ENCODE measurements around the gene TP53. TPM values are rescaled to one million over a fixed set of nuclear protein-coding genes. Genes with fewer than 3 reads are reported as not detected.

TP53 gene
- total and polyA plus RNA-seq, 10 of the 15 experiments (the other 5 are each of a cell fraction or from before 2014, with no cell fraction given): 35.6 to 162 (median 75.9) TPM

DNA sequence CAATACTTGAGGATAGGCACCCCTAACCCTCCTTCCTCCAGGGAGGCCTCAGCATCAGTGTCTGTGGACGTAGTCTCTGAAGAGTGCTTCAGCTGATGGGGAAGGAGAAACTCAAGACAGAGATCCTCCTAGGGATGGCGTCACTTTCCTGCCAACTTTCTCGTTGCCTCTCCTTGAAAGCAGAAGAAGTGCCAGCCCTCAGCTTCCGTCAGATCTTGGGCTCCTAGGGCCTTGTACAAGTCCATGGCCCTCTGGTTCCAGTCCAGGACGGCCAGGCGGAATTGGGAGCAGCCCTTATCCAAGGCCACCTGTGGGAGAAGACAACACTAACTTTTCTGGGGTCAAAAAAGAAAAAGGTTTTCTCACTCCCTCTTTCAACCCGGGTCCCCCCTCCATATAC lies 61.0 kb downstream of the TP53 start:
- no peak overlapping the region for H3K27ac ChIP-seq (ENCODE audit: control insufficient read depth, insufficient read depth)
- peak overlapping the region; percentile 100; the same call in 1 of the 2 replicates for H3K4me3 ChIP-seq
- peaks cover 3% of the 10 kb centered on the region for H3K4me1 ChIP-seq (ENCODE audit: control insufficient read depth, insufficient read depth, low read length)
- H3K4me2 ChIP-seq (ENCODE audit: control insufficient read depth, insufficient read depth): peak overlapping the region; percentile 81
- no peaks in the 10 kb centered on the region for H3K36me3 ChIP-seq (ENCODE audit: control insufficient read depth in 2 of 2, insufficient read depth in 2 of 2, low read length in 1 of 2)
- ChIA-PET SMC1A (ENCODE audit: uncharacterized antibody, unreplicated experiment) (interaction anchor here (1.7 to 2.3 kb wide), 2 partner anchors 12 to 62 kb away, joined by 5 to 19 read pairs; partner anchors contain the start of genes FXR2, TP53 and WRAP53), CTCF (interaction anchor here (1.1 to 2.6 kb wide), 4 partner anchors 12 to 270 kb away, joined by 3 to 38 read pairs (median 13); partner anchors contain the start of genes FXR2, TP53 and WRAP53), RAD21 (ENCODE audit: unreplicated experiment) (interaction anchor here (2.0 to 3.0 kb wide), 2 partner anchors 12 to 47 kb away, joined by 8 to 20 read pairs; partner anchors contain the start of genes CD68 and FXR2), POLR2A (interaction anchor here (2.1 to 2.7 kb wide), 2 partner anchors 43 to 60 kb away, joined by 9 to 33 read pairs; partner anchors contain the start of genes MPDU1, TP53 and WRAP53)
- no peak overlapping the region for H3K9ac ChIP-seq (ENCODE audit: control insufficient read depth, insufficient read depth, low read length)
- no peak overlapping the region for H2AFZ ChIP-seq (ENCODE audit: control insufficient read depth, low read depth, low read length)
- DNase-seq (ENCODE audit: low read depth, low spot score) (no peak), FAIRE-seq (no peak), ATAC-seq (no peak)
- TSS peak; percentile 95 for BruUV-seq (replicated peaks)
- H3K79me2 ChIP-seq (ENCODE audit: control insufficient read depth, insufficient read depth, low read length): peaks cover 2% of the 10 kb centered on the region
- H3K27me3 ChIP-seq (replicated peaks in 1 of 2; ENCODE audit: control insufficient read depth in 2 of 2, insufficient read depth in 2 of 2, low read length in 1 of 2): no peaks in the 10 kb centered on the region
- no peaks in the 10 kb centered on the region for H4K20me1 ChIP-seq (ENCODE audit: control insufficient read depth, insufficient read depth)
- intact Hi-C loops (cut with micrococcal nuclease; ENCODE audit: unreplicated experiment) (no loop called here), in situ Hi-C loops (cut with MboI) (no loop called here)
- no peaks in the 10 kb centered on the region for H3K9me3 ChIP-seq (replicated peaks; ENCODE audit: control insufficient read depth, insufficient read depth, low read length)
- WGBS (ENCODE audit: insufficient coverage, insufficient replicate concordance, low lambda C conversion rate, missing lambda C conversion rate): 98% methylated on average over 7 of the region's 7 CpGs
- TF ChIP-seq, protein P1, sequence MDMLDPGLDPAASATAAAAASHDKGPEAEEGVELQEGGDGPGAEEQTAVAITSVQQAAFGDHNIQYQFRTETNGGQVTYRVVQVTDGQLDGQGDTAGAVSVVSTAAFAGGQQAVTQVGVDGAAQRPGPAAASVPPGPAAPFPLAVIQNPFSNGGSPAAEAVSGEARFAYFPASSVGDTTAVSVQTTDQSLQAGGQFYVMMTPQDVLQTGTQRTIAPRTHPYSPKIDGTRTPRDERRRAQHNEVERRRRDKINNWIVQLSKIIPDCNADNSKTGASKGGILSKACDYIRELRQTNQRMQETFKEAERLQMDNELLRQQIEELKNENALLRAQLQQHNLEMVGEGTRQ (IDR thresholded peaks at IDR 0.05; ENCODE audit: borderline replicate concordance, low read depth, low read length): no peak
- TF ChIP-seq TCF12 (IDR thresholded peaks at IDR 0.05; ENCODE audit: low read depth, low read length): no peak
- TF ChIP-seq SPI1 (IDR thresholded peaks at IDR 0.05; ENCODE audit: borderline replicate concordance, insufficient read depth, low read depth, low read length): no peak
- TF ChIP-seq MXI1 (IDR thresholded peaks at IDR 0.05; ENCODE audit: low read depth, low read length): no peak
- TF ChIP-seq PRDM15 (CRISPR knock-in tag; IDR thresholded peaks at IDR 0.05): no peak
- no peak for TF ChIP-seq NFYB (IDR thresholded peaks at IDR 0.05; ENCODE audit: insufficient read depth, low read depth, low read length)
- no peak for TF ChIP-seq MEF2A (IDR thresholded peaks at IDR 0.05; ENCODE audit: insufficient read depth, low read depth, low read length)
- TF ChIP-seq, protein P2, sequence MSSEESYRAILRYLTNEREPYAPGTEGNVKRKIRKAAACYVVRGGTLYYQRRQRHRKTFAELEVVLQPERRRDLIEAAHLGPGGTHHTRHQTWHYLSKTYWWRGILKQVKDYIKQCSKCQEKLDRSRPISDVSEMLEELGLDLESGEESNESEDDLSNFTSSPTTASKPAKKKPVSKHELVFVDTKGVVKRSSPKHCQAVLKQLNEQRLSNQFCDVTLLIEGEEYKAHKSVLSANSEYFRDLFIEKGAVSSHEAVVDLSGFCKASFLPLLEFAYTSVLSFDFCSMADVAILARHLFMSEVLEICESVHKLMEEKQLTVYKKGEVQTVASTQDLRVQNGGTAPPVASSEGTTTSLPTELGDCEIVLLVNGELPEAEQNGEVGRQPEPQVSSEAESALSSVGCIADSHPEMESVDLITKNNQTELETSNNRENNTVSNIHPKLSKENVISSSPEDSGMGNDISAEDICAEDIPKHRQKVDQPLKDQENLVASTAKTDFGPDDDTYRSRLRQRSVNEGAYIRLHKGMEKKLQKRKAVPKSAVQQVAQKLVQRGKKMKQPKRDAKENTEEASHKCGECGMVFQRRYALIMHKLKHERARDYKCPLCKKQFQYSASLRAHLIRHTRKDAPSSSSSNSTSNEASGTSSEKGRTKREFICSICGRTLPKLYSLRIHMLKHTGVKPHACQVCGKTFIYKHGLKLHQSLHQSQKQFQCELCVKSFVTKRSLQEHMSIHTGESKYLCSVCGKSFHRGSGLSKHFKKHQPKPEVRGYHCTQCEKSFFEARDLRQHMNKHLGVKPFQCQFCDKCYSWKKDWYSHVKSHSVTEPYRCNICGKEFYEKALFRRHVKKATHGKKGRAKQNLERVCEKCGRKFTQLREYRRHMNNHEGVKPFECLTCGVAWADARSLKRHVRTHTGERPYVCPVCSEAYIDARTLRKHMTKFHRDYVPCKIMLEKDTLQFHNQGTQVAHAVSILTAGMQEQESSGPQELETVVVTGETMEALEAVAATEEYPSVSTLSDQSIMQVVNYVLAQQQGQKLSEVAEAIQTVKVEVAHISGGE (CRISPR knock-in tag; IDR thresholded peaks at IDR 0.05): no peak
- no peak for TF ChIP-seq NRF1 (conservative IDR thresholded peaks at IDR 0.05; ENCODE audit: low read depth, low read length)
- TF ChIP-seq CEBPB (IDR thresholded peaks at IDR 0.05; ENCODE audit: borderline replicate concordance in 1 of 2, low read depth in 2 of 2, low read length in 2 of 2): no peak
- no peak for TF ChIP-seq ZNF274 (IDR thresholded peaks at IDR 0.05; ENCODE audit: insufficient read depth, insufficient read length)
- TF ChIP-seq RCOR1 (conservative IDR thresholded peaks at IDR 0.05; ENCODE audit: low read depth, low read length): no peak
- TF ChIP-seq, protein P3, sequence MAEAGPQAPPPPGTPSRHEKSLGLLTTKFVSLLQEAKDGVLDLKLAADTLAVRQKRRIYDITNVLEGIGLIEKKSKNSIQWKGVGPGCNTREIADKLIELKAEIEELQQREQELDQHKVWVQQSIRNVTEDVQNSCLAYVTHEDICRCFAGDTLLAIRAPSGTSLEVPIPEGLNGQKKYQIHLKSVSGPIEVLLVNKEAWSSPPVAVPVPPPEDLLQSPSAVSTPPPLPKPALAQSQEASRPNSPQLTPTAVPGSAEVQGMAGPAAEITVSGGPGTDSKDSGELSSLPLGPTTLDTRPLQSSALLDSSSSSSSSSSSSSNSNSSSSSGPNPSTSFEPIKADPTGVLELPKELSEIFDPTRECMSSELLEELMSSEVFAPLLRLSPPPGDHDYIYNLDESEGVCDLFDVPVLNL (IDR thresholded peaks at IDR 0.05; ENCODE audit: low read depth, low read length): no peak
- no peak for TF ChIP-seq MEF2B (IDR thresholded peaks at IDR 0.05; ENCODE audit: partially characterized antibody, poor library complexity, severe bottlenecking)

Measured in GM12878 (cell line).